OCI-LY1 (cell line): ENCODE data around the gene XYLT1.

ENCODE experiments used
- H2AFZ ChIP-seq: fragments of 200-600 bp; sonication (generic), shearing (Covaris generic); 2 replicates; pipeline ENCODE4 v1.6.0; 2014; ENCODE audit warnings: antibody characterized with exemption, mild to moderate bottlenecking, low read length
- H3F3A ChIP-seq: fragments of 200-600 bp; sonication (generic), shearing (Covaris generic); 2 replicates; pipeline ENCODE4 v1.6.0; 2014; ENCODE audit warnings: mild to moderate bottlenecking, antibody characterized with exemption, low read length, moderate library complexity; ENCODE audit not compliant: insufficient read depth
- H3K27ac ChIP-seq: fragments of 200-600 bp; sonication (generic); 2 replicates; pipeline ENCODE4 v1.5.1; 2014; ENCODE audit warnings: low read length, mixed run types, mild to moderate bottlenecking, low read depth; ENCODE audit not compliant: poor library complexity, severe bottlenecking
- H3K27me3 ChIP-seq: fragments of 200-600 bp; sonication (generic); 2 replicates; pipeline ENCODE4 v1.6.0; 2014; ENCODE audit warnings: antibody characterized with exemption, mild to moderate bottlenecking, low read length, moderate library complexity; ENCODE audit not compliant: insufficient read depth
- H3K36me3 ChIP-seq: fragments of 200-600 bp; sonication (generic); 2 replicates; pipeline ENCODE4 v1.6.1; 2014; ENCODE audit warnings: mild to moderate bottlenecking, antibody characterized with exemption, low read length, moderate library complexity, mixed read lengths; ENCODE audit not compliant: insufficient read depth
- H3K4me1 ChIP-seq: fragments of 200-600 bp; sonication (generic); 2 replicates; pipeline ENCODE4 v1.5.1; 2014; ENCODE audit warnings: mild to moderate bottlenecking, low read length, moderate library complexity; ENCODE audit not compliant: insufficient read depth, severe bottlenecking
- H3K4me2 ChIP-seq: fragments of 200-600 bp; sonication (generic), shearing (Covaris generic); 2 replicates; pipeline ENCODE4 v1.6.1; 2014; ENCODE audit warnings: low read length
- H3K4me3 ChIP-seq: fragments of 200-600 bp; sonication (generic); 2 replicates; pipeline ENCODE4 v1.5.1; 2014; ENCODE audit warnings: low read length, low read depth, mild to moderate bottlenecking, mixed read lengths; ENCODE audit not compliant: poor library complexity, severe bottlenecking
- H3K79me2 ChIP-seq: fragments of 200-600 bp; shearing (Covaris generic); 2 replicates; pipeline ENCODE4 v1.6.1; 2016; ENCODE audit warnings: mixed run types, low read length, mixed read lengths; ENCODE audit not compliant: insufficient read depth
- H3K9ac ChIP-seq: fragments of 200-600 bp; sonication (generic), shearing (Covaris generic); 2 replicates; pipeline ENCODE4 v1.6.1; 2014; ENCODE audit warnings: mild to moderate bottlenecking, low read length, mixed read lengths
- H3K9me2 ChIP-seq: fragments of 200-600 bp; sonication (generic), shearing (Covaris generic); 2 replicates; pipeline ENCODE4 v1.6.1; 2014; ENCODE audit warnings: low read depth, mild to moderate bottlenecking, low read length, mixed read lengths
- H3K9me3 ChIP-seq: fragments of 200-600 bp; shearing (Covaris generic); 2 replicates; pipeline ENCODE4 v1.6.1; 2014; ENCODE audit warnings: low read length, mixed read lengths
- H4K20me1 ChIP-seq: fragments of 200-600 bp; sonication (generic), shearing (Covaris generic); 2 replicates; pipeline ENCODE4 v1.6.0; 2016; ENCODE audit warnings: mild to moderate bottlenecking, low read length; ENCODE audit not compliant: insufficient read depth
- EZH2 ChIP-seq: fragments of 200-600 bp; sonication (generic), shearing (Covaris generic); IDR thresholded peaks from 2 replicates; pipeline ENCODE4 v1.8.0; 2017; ENCODE audit warnings: borderline replicate concordance, mixed run types, mild to moderate bottlenecking, antibody characterized with exemption, low read length, moderate library complexity, mixed read lengths
- TF ChIP-seq, protein P1 (sequence below): fragments of 200-600 bp; sonication (generic), shearing (Covaris generic); IDR thresholded peaks from 2 replicates; pipeline ENCODE4 v1.5.1; 2017; ENCODE audit warnings: mild to moderate bottlenecking, antibody characterized with exemption, low read length, moderate library complexity, mixed read lengths

XYLT1 gene

DNA sequence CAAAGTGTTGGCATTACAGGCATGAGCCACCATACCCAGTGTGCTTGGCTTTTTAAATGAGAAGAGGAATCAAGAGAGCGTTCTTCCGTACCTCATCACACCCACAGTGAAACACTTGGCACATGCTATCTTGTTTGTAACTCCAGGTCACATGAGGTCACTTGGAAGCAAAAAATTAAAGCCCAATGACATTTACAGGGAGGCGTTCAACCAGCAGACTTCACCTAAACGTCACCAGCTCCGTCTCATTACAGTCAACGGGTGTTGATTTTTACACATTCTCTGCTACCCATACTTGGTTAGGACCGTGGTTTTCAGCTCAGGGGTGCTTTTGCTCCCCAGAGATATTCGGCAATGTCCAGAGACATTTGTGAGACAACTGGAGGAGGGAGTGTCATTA lies 127.0 kb downstream of the XYLT1 start:
- Histone ChIP-seq H4K20me1 (no peaks in the 10 kb centered on the region), H3K9me2 (no peaks in the 10 kb centered on the region), H3K79me2 (no peaks in the 10 kb centered on the region), H3K27ac (peak overlapping the region; percentile 52), H3K9me3 (no peaks in the 10 kb centered on the region), H3K36me3 (peaks cover 9% of the 10 kb centered on the region; the same call in 1 of the 2 replicates), H3K4me3 (no peak overlapping the region), H3K4me2 (no peak overlapping the region), H3F3A (no peaks in the 10 kb centered on the region), H3K4me1 (peaks cover 80% of the 10 kb centered on the region), H3K9ac (no peak overlapping the region), H2AFZ (no peak overlapping the region), H3K27me3 (no peaks in the 10 kb centered on the region)
- TF ChIP-seq EZH2 = no peak
- TF ChIP-seq, protein P1, sequence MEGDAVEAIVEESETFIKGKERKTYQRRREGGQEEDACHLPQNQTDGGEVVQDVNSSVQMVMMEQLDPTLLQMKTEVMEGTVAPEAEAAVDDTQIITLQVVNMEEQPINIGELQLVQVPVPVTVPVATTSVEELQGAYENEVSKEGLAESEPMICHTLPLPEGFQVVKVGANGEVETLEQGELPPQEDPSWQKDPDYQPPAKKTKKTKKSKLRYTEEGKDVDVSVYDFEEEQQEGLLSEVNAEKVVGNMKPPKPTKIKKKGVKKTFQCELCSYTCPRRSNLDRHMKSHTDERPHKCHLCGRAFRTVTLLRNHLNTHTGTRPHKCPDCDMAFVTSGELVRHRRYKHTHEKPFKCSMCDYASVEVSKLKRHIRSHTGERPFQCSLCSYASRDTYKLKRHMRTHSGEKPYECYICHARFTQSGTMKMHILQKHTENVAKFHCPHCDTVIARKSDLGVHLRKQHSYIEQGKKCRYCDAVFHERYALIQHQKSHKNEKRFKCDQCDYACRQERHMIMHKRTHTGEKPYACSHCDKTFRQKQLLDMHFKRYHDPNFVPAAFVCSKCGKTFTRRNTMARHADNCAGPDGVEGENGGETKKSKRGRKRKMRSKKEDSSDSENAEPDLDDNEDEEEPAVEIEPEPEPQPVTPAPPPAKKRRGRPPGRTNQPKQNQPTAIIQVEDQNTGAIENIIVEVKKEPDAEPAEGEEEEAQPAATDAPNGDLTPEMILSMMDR = no peak

DNA sequence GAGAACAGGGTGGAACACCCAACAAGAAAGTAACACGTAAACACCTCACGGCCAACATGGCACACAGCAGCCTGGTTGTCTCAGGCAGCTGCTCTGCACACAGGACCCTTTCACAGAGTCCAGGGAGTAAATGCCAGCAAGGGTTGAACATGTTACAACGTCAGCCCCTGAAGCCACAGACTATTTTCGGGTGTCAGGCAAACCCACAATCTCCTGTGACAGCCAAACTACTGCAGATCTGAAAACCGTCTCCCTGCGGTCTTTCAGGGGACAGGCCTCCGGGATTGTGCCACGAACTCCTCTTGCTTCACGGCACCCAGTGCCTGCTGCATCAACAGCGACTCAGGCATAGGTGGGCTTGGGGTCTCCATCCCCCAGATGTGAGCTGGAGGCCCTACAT lies 127.7 kb downstream of the XYLT1 start:
- Histone ChIP-seq H3K79me2 (no peaks in the 10 kb centered on the region), H3K36me3 (peaks cover 3% of the 10 kb centered on the region; the same call in 1 of the 2 replicates), H3K27ac (peak overlapping the region; percentile 56), H3K4me2 (peak overlapping the region; percentile 8; the same call in 1 of the 2 replicates), H3K27me3 (no peaks in the 10 kb centered on the region), H3K9ac (no peak overlapping the region), H3K4me3 (no peak overlapping the region), H3K9me3 (no peaks in the 10 kb centered on the region), H2AFZ (no peak overlapping the region), H3F3A (no peaks in the 10 kb centered on the region), H4K20me1 (no peaks in the 10 kb centered on the region), H3K9me2 (no peaks in the 10 kb centered on the region), H3K4me1 (peaks cover 74% of the 10 kb centered on the region)
- no peak for TF ChIP-seq EZH2
- TF ChIP-seq, protein P1 = no peak

DNA sequence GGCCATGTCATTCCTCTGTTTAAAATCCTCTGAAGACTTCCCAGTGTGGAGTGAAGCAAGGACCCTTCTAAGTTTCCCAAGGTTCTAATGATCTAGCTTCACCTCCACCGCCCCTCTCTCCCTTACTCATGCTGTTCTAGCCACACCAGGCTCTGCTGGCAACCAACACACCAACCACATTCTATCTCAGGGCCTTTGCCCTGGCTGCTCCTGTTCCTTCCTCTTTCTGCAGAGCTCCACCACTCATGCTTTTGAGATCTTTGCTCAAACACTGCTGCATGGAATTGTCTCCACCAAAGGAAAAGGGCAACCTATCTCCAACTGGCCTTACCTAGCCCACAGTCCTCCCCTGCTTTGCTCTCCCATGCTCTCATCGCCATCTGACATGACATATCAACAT lies 128.7 kb downstream of the XYLT1 start:
- H3K4me3 ChIP-seq = no peak overlapping the region
- H3K9ac ChIP-seq = no peak overlapping the region
- no peaks in the 10 kb centered on the region for H4K20me1 ChIP-seq

More for the DNA sequence above, 128.7 kb downstream of the XYLT1 start:
- Histone ChIP-seq H3F3A (no peaks in the 10 kb centered on the region), H3K27me3 (no peaks in the 10 kb centered on the region), H3K9me3 (no peaks in the 10 kb centered on the region), H3K36me3 (peaks cover 3% of the 10 kb centered on the region; the same call in 1 of the 2 replicates), H3K27ac (peak overlapping the region; percentile 0), H3K4me1 (peaks cover 64% of the 10 kb centered on the region), H3K9me2 (no peaks in the 10 kb centered on the region), H3K4me2 (no peak overlapping the region), H2AFZ (no peak overlapping the region), H3K79me2 (no peaks in the 10 kb centered on the region)
- no peak for TF ChIP-seq EZH2
- TF ChIP-seq, protein P1 = no peak
